GM12892 (cell line): ENCODE measurements around the gene MRLN.

ENCODE experiments used
- POLR2A ChIP-seq: IDR thresholded peaks from 2 replicates; pipeline ENCODE4 v1.6.1; 2011; ENCODE audit warnings: low read depth, low read length, control low read depth
- POLR2AphosphoS5 ChIP-seq: IDR thresholded peaks from 2 replicates; pipeline ENCODE4 v1.6.1; 2011; ENCODE audit warnings: low read depth, low read length, control low read depth

- TF ChIP-seq POLR2AphosphoS5 (no peak), POLR2A (no peak)
Measured at GRCh38 chr10:59692113-59692512, 61.1 kb downstream of the MRLN start.
